Osteoblast (primary cell): ENCODE results near the gene RASGRP2. TPM values are rescaled to one million over a fixed set of nuclear protein-coding genes. Genes with fewer than 3 reads are reported as not detected.

Experiments
- DNase-seq: peaks from one replicate; pipeline ENCODE4 v3.0.0; 2011; ENCODE audit warnings: low spot score, mixed read lengths; ENCODE audit not compliant: insufficient read length; ENCODE audit errors: missing footprints
- H2AFZ ChIP-seq: 2 replicates; pipeline ENCODE4 v1.6.0; 2011; ENCODE audit warnings: mild to moderate bottlenecking, low read length
- H3K27ac ChIP-seq: 2 replicates; pipeline ENCODE4 v1.5.1; 2011; ENCODE audit warnings: mild to moderate bottlenecking, low read depth, low read length, moderate library complexity
- H3K27me3 ChIP-seq: 2 replicates; pipeline ENCODE4 v1.6.0; 2012; ENCODE audit warnings: mild to moderate bottlenecking, control low read depth, inconsistent platforms, low read length, moderate library complexity; ENCODE audit not compliant: insufficient read depth
- H3K36me3 ChIP-seq: 2 replicates; pipeline ENCODE4 v1.5.1; 2011; ENCODE audit warnings: mild to moderate bottlenecking, low read length, control low read depth, moderate library complexity; ENCODE audit not compliant: insufficient read depth
- H3K4me1 ChIP-seq: 2 replicates; pipeline ENCODE4 v1.5.1; 2011; ENCODE audit warnings: mild to moderate bottlenecking, low read length, control low read depth, moderate library complexity; ENCODE audit not compliant: insufficient read depth
- H3K4me2 ChIP-seq: 2 replicates; pipeline ENCODE4 v1.6.0; 2011; ENCODE audit warnings: mild to moderate bottlenecking, low read length; ENCODE audit not compliant: insufficient read depth
- H3K4me3 ChIP-seq: fragments of 200-600 bp; sonication (generic); 3 replicates; pipeline ENCODE4 v1.5.1; 2012; ENCODE audit warnings: mild to moderate bottlenecking, low read length, inconsistent platforms; ENCODE audit not compliant: insufficient read depth
- H3K79me2 ChIP-seq: 2 replicates; pipeline ENCODE4 v1.6.0; 2012; ENCODE audit warnings: mild to moderate bottlenecking, low read length, control low read depth, inconsistent platforms; ENCODE audit not compliant: insufficient read depth
- H3K9me3 ChIP-seq: 2 replicates; pipeline ENCODE4 v1.5.1; 2011; ENCODE audit warnings: low read depth, low read length, control low read depth
- H4K20me1 ChIP-seq: 2 replicates; pipeline ENCODE4 v1.6.0; 2012; ENCODE audit warnings: mild to moderate bottlenecking, low read length, control low read depth; ENCODE audit not compliant: insufficient read depth
- CTCF ChIP-seq: IDR thresholded peaks from 2 replicates; pipeline ENCODE4 v1.5.1; 2011; ENCODE audit warnings: mild to moderate bottlenecking, low read depth, low read length, moderate library complexity; ENCODE audit errors: extremely low read depth
- total RNA-seq: library from RNA; depleted of rRNA; stranded (reverse); fragments of >200 nt; gene quantifications from 2 replicates; pipeline ENCODE4 v1.2.3, GENCODE V29; 2012

Gene RASGRP2
- total RNA-seq, 1 donor: not detected

GRCh38 chr11:64764040-64764611 is 20.2 kb upstream of the RASGRP2 start:
- Histone ChIP-seq H4K20me1 (peaks cover 43% of the 10 kb centered on the region), H3K27ac (no peak overlapping the region)

GRCh38 chr11:64763526-64764039 is 19.6 kb upstream of the RASGRP2 start:
- H4K20me1 ChIP-seq: peaks cover 43% of the 10 kb centered on the region

More at GRCh38 chr11:64764040-64764611, 20.2 kb upstream of the RASGRP2 start:
- Histone ChIP-seq H3K9me3 (no peaks in the 10 kb centered on the region), H2AFZ (no peak overlapping the region), H3K4me1 (peaks cover 23% of the 10 kb centered on the region), H3K4me3 (no peak overlapping the region), H3K36me3 (peaks cover 58% of the 10 kb centered on the region), H3K4me2 (no peak overlapping the region), H3K27me3 (no peaks in the 10 kb centered on the region), H3K79me2 (peaks cover 26% of the 10 kb centered on the region)
- TF ChIP-seq CTCF: no peak
- peak; percentile 48 for DNase-seq

GRCh38 chr11:64762674-64763525 is 19.0 kb upstream of the RASGRP2 start:
- H4K20me1 ChIP-seq: peaks cover 42% of the 10 kb centered on the region
- no peak overlapping the region for H3K4me3 ChIP-seq
- H3K36me3 ChIP-seq: peaks cover 46% of the 10 kb centered on the region
- H3K79me2 ChIP-seq: peaks cover 19% of the 10 kb centered on the region
- peaks cover 23% of the 10 kb centered on the region for H3K4me1 ChIP-seq
- no peak for TF ChIP-seq CTCF
- no peak overlapping the region for H3K4me2 ChIP-seq
- no peaks in the 10 kb centered on the region for H3K9me3 ChIP-seq
- H2AFZ ChIP-seq: no peak overlapping the region
- H3K27me3 ChIP-seq: no peaks in the 10 kb centered on the region
- peak overlapping the region; percentile 12 for H3K27ac ChIP-seq
- DNase-seq: peak; percentile 91

More at GRCh38 chr11:64763526-64764039, 19.6 kb upstream of the RASGRP2 start:
- TF ChIP-seq CTCF: no peak
- H3K4me1 ChIP-seq: peaks cover 23% of the 10 kb centered on the region
- no peaks in the 10 kb centered on the region for H3K27me3 ChIP-seq
- H3K4me2 ChIP-seq: no peak overlapping the region
- peaks cover 24% of the 10 kb centered on the region for H3K79me2 ChIP-seq
- peaks cover 53% of the 10 kb centered on the region for H3K36me3 ChIP-seq
- H3K9me3 ChIP-seq: no peaks in the 10 kb centered on the region
- H3K4me3 ChIP-seq: no peak overlapping the region
- no peak for DNase-seq
- peak overlapping the region; percentile 12 for H3K27ac ChIP-seq
- H2AFZ ChIP-seq: no peak overlapping the region

- Histone ChIP-seq H3K4me2 (no peak overlapping the region), H4K20me1 (peaks cover 36% of the 10 kb centered on the region), H3K27ac (no peak overlapping the region), H2AFZ (no peak overlapping the region), H3K9me3 (no peaks in the 10 kb centered on the region), H3K36me3 (peaks cover 39% of the 10 kb centered on the region), H3K4me3 (no peak overlapping the region), H3K27me3 (no peaks in the 10 kb centered on the region), H3K79me2 (peaks cover 12% of the 10 kb centered on the region), H3K4me1 (peaks cover 23% of the 10 kb centered on the region)
- TF ChIP-seq CTCF: no peak
- DNase-seq: peak; percentile 63
Measured at GRCh38 chr11:64762277-64762673, 18.3 kb upstream of the RASGRP2 start.
